Thyroid gland (tissue), 4 donors: ENCODE results near the gene USP32. TPM values are rescaled to one million over a fixed set of nuclear protein-coding genes. Genes with fewer than 3 reads are reported as not detected.
"Not testable (repeated sequence)": the region's sequence is repeated elsewhere in the genome, so short reads cannot be mapped to it uniquely, and the experiment has no call there.

Source experiments
- DNase-seq, 2 donors: peaks; one replicate each; pipeline ENCODE4 v3.0.0-alpha.2; 2019
- H3K27ac ChIP-seq, 3 donors: fragments of 200-600 bp; sonication (generic); 1 replicate in 2 of 3; 2 replicates in 1 of 3; pipeline ENCODE4 v1.5.1; 2016 to 2019; ENCODE audit warnings: mild to moderate bottlenecking in 1 of 3, moderate library complexity in 1 of 3
- H3K27me3 ChIP-seq: fragments of 200-600 bp; sonication (generic); one replicate; pipeline ENCODE4 v1.5.1; 2019
- H3K36me3 ChIP-seq, 2 donors: fragments of 200-600 bp; sonication (generic); one replicate each; pipeline ENCODE4 v1.5.1; 2016 to 2019
- H3K4me1 ChIP-seq, 2 donors: fragments of 200-600 bp; sonication (generic); one replicate each; pipeline ENCODE4 v1.5.1; 2017 to 2019
- H3K4me3 ChIP-seq, 3 donors: fragments of 200-600 bp; sonication (generic); replicated peaks in 1 of 3; 1 replicate in 2 of 3; 2 replicates in 1 of 3; pipeline ENCODE4 v1.5.1; 2016; ENCODE audit warnings: mild to moderate bottlenecking in 1 of 3
- H3K9me3 ChIP-seq: fragments of 200-600 bp; sonication (generic); one replicate; pipeline ENCODE4 v1.5.1; 2017
- CTCF ChIP-seq, 6 experiments: fragments of 200-600 bp in 3 of 6; fragments of 450-650 bp in 3 of 6; sonication (generic) in 3 of 6; IDR thresholded peaks; one replicate each; pipeline ENCODE4 v1.5.1; 2016 to 2019; ENCODE audit warnings: antibody characterized with exemption in 6 of 6, mild to moderate bottlenecking in 2 of 6, inconsistent platforms in 1 of 6, moderate library complexity in 1 of 6
- POLR2A ChIP-seq, 2 donors: fragments of 450-650 bp; IDR thresholded peaks; one replicate each; pipeline ENCODE4 v1.6.1; 2017; ENCODE audit warnings: antibody characterized with exemption in 2 of 2, mild to moderate bottlenecking in 2 of 2, moderate library complexity in 1 of 2
- WGBS, 2 donors: methylation state at CpG; one replicate each; pipeline ENCODE4 v1.1.5; 2017; 5-methylcytosine and 5-hydroxymethylcytosine counted together
- intact Hi-C: fragments of 100-400 bp; cut with DNase I; formaldehyde crosslinking; loops from one replicate; pipeline ENCODE4 v1.15.1; 2023
- total RNA-seq, 4 donors: library from RNA; depleted of rRNA; stranded (reverse); fragments of >200 nt; gene quantifications; one replicate each; pipeline ENCODE4 v1.2.3, GENCODE V29; 2016

USP32 gene
- total RNA-seq, 4 donors from 2014 or later: 49.9 to 76.5 (median 65.0) TPM

DNA sequence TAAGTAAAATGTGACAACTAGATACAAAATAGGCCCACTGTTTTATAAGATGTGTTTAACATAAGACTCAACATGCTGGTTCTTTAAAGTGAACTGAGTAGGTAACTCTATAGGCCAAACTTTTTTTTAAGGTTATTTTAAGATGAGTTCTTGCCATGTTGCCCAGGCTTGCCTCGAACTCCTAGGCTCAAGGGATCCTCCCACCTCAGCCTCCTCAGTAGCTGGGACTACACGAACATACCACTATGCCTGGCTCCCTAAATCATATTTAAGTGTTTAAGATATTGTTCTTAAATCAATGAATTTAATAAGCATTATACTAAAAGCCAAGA lies 69.9 kb downstream of the USP32 start:
- Histone ChIP-seq H3K27ac (no peak overlapping the region), H3K27me3 (no peaks in the 10 kb centered on the region), H3K36me3 (no peaks in the 10 kb centered on the region), H3K4me1 (no peaks in the 10 kb centered on the region), H3K4me3 (no peak overlapping the region), H3K9me3 (no peaks in the 10 kb centered on the region)
- DNase-seq: no peak
- TF ChIP-seq CTCF (IDR thresholded peaks at IDR 0.05): no peak
- intact Hi-C loops: no loop called here
- WGBS, 2 donors: 91 to 93% methylated on average over 2 of the region's 2 CpGs

GRCh38 chr17:60321336-60322055 lies 70.4 kb downstream of the USP32 start:
- no peak for DNase-seq
- H3K9me3 ChIP-seq: no peaks in the 10 kb centered on the region
- no peaks in the 10 kb centered on the region for H3K4me1 ChIP-seq
- H3K36me3 ChIP-seq: no peaks in the 10 kb centered on the region
- intact Hi-C loops: no loop called here
- 92 to 93% methylated on average over 4 of the region's 4 CpGs for WGBS, 2 donors
- H3K4me3 ChIP-seq: no peak overlapping the region
- no peak overlapping the region for H3K27ac ChIP-seq
- TF ChIP-seq POLR2A (IDR thresholded peaks at IDR 0.05) (no peak), CTCF (IDR thresholded peaks at IDR 0.05) (no peak)
- H3K27me3 ChIP-seq: no peaks in the 10 kb centered on the region

DNA sequence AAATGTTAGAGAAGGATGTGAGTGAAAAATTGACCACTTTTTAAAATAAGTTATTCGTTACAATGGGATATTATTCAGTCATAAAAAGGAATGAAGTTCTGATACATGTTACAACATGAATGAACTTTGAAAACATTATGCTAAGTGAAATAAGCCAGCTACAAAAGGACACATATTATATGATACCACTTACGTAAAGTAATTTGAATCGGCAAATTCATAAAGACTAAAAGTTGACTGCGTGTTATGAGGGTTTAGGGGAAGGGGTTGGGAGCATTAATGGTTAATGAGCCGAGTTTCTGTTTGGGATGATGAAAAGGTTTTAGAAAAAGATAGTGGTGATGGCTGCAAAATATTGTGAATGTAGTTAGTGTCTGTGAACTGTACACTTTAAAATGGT lies 73.1 kb downstream of the USP32 start:
- DNase-seq: no peak
- no peak for TF ChIP-seq CTCF (IDR thresholded peaks at IDR 0.05)
- no peak for TF ChIP-seq POLR2A (IDR thresholded peaks at IDR 0.05)
- no peaks in the 10 kb centered on the region for H3K9me3 ChIP-seq
- H3K27ac ChIP-seq: no peak overlapping the region
- H3K36me3 ChIP-seq: no peaks in the 10 kb centered on the region
- intact Hi-C loops: no loop called here
- H3K27me3 ChIP-seq: no peaks in the 10 kb centered on the region
- no peak overlapping the region for H3K4me3 ChIP-seq
- WGBS, 2 donors: 96 to 98% methylated on average over 5 of the region's 5 CpGs
- H3K4me1 ChIP-seq: no peaks in the 10 kb centered on the region

- Histone ChIP-seq H3K27ac (no peak overlapping the region), H3K27me3 (no peaks in the 10 kb centered on the region), H3K4me1 (no peaks in the 10 kb centered on the region), H3K36me3 (no peaks in the 10 kb centered on the region), H3K9me3 (no peaks in the 10 kb centered on the region), H3K4me3 (no peak overlapping the region)
- TF ChIP-seq POLR2A (IDR thresholded peaks at IDR 0.05): no peak
- no peak for TF ChIP-seq CTCF (IDR thresholded peaks at IDR 0.05)
- intact Hi-C loops: no loop called here
- no peak for DNase-seq
These were observed 73.6 kb downstream of the USP32 start for GRCh38 chr17:60318326-60318725.

DNA sequence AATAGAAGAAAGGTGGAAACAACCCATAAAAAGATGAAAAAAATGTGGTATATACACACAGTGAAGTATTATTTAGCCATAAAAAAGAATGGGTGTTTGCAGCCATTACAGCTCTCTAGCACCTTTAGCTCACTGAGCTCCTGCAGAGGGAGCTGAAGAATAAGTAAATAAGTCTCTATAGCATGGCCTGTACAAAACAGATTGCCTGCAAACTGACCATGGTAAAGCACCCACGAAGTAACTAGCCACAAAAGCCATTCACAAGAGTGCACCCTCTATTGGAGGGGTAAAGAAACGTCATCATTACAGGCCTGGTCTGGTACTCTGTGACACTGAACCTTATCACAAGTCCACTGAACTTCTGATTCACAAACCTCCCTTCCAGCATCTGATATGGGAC lies 76.3 kb downstream of the USP32 start:
- TF ChIP-seq CTCF (IDR thresholded peaks at IDR 0.05) (no peak), POLR2A (IDR thresholded peaks at IDR 0.05) (no peak)
- WGBS, 2 donors: 86 to 97% methylated on average over 2 of the region's 2 CpGs
- Histone ChIP-seq H3K9me3 (no peaks in the 10 kb centered on the region), H3K4me1 (peaks cover 0 to 3% of the 10 kb centered on the region in 2 donors), H3K4me3 (no peak overlapping the region), H3K27ac (no peak overlapping the region), H3K36me3 (no peaks in the 10 kb centered on the region), H3K27me3 (no peaks in the 10 kb centered on the region)
- no peak for DNase-seq
- intact Hi-C loops: no loop called here

- 94 to 96% methylated on average over 8 of the region's 8 CpGs for WGBS, 2 donors
- DNase-seq, H3K36me3 ChIP-seq, H3K9me3 ChIP-seq, intact Hi-C loops, H3K27ac ChIP-seq, H3K4me1 ChIP-seq, H3K4me3 ChIP-seq, H3K27me3 ChIP-seq: not testable (repeated sequence)
These were observed 77.0 kb downstream of the USP32 start for GRCh38 chr17:60314900-60315299.
